Erythroblast (primary cell): ENCODE measurements around the gene SELENOI.

Experiments used
- GATA1 ChIP-seq: IDR thresholded peaks from 2 replicates; pipeline ENCODE4 v1.6.1; 2011; ENCODE audit warnings: low read depth, mild to moderate bottlenecking, control low read depth, low read length, moderate library complexity
- POLR2A ChIP-seq: IDR thresholded peaks from 2 replicates; pipeline ENCODE4 v1.6.1; 2011; ENCODE audit warnings: mild to moderate bottlenecking, low read length

DNA sequence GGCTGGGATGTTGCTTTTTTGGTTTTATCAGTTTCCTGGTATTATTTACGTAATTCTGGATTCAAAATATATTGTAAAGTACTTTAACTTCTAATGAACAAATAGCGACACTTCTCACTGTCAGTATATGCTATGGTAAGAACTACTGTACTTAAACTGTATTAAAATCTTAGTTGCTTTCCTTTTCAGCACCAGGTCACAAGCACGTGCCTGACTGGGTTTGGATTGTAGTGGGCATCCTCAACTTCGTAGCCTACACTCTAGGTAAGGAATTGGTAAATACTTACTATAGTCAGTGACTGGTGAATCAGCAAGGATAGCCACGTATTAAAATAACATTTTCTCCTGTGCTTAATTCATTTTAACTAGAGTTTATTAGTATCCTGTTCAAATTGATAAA is 21.0 kb downstream of the SELENOI start:
- TF ChIP-seq POLR2A (no peak), GATA1 (no peak)
